ENCODE results near the gene CEP152.

Gene CEP152

DNA sequence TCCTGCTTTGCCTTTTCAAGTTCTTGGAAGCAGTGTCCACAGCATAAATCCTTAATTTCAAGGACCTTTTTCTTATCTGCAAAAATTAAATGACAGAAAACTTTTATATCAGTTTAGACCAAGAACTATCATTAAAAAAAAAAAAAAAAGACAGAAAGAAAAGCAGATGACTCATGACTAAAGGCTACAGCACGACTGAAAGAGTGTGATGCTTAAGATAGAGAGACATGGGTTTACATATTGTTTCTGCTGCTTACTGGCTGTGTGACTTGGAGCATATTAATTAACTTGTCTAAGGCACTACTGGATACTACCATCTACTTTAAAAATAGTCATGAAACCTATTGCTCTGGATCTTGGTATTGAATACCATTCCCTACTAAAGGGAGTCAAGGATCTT, 62.3 kb downstream of the CEP152 start:
- POLR2A ChIA-PET: no interaction called here
- CTCF ChIA-PET: no interaction called here

DNA sequence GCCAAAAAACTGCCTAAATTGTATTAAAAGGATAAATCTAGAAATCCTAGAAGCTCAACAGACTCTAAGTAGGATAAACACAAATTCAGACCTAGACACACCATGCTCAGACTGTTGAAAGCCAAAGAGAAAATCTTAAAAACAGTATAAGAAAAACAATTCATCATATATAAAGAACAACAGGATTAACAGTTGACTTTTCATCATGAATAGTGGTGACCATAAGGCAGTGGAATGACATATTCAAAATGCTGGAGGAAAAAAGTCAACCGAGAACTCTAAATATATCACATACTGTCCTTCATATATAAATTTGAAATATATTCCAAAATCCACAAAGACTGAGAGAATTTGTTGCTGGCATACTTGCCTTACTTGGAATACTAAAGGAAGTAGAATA, 77.3 kb downstream of the CEP152 start:
- DNase-seq (ENCODE audit: extremely low spot score): no peak
- ChIA-PET POLR2A (no interaction called here), CTCF (interaction anchor here (0.7 kb wide), 1 partner anchor 554 kb away, joined by 3 read pairs; no protein-coding TSS in a partner anchor)
- TF ChIP-seq L3MBTL2 (conservative IDR thresholded peaks at IDR 0.05) (no peak), ZNF384 (IDR thresholded peaks at IDR 0.05) (no peak), FOXA1 (IDR thresholded peaks at IDR 0.05) (no peak), ELF4 (IDR thresholded peaks at IDR 0.05) (no peak), ARNT (IDR thresholded peaks at IDR 0.05) (no peak), FOXK2 (IDR thresholded peaks at IDR 0.05) (no peak)

More for the DNA sequence above, 62.3 kb downstream of the CEP152 start:
- TF ChIP-seq HDGF (IDR thresholded peaks at IDR 0.05; ENCODE audit: borderline replicate concordance) (no peak), FOXA1 (IDR thresholded peaks at IDR 0.05) (no peak)
- no peak for DNase-seq (ENCODE audit: extremely low spot score)

DNA sequence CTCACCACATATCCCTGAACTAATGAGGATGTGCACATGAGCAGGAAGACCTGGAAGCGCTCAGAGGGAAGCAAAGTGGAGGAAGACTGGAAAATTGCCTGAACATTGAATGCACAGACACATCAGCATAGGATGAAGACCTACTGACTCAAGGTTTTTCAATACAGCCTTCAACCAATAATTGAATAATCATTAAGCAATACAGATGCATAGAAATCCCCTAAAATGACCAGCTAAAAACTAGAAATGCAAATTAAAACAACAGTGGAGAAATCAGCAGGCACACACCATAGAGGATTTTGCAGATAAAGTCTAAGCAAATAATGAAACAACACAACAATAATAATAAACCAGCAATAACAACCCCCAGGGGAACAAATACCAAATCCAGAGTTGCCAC, 80.4 kb downstream of the CEP152 start:
- TF ChIP-seq FOXK2 (IDR thresholded peaks at IDR 0.05) (no peak), CTBP1 (IDR thresholded peaks at IDR 0.05; ENCODE audit: borderline replicate concordance) (no peak), ELF4 (IDR thresholded peaks at IDR 0.05) (no peak), ARNT (IDR thresholded peaks at IDR 0.05) (no peak), SUZ12 (IDR thresholded peaks at IDR 0.05) (no peak), FOXA1 (IDR thresholded peaks at IDR 0.05) (no peak), ZNF384 (IDR thresholded peaks at IDR 0.05) (no peak), SP1 (IDR thresholded peaks at IDR 0.05) (no peak), TARDBP (IDR thresholded peaks at IDR 0.05) (no peak), HDGF (IDR thresholded peaks at IDR 0.05; ENCODE audit: borderline replicate concordance) (no peak)
- CTCF ChIA-PET: no interaction called here
- POLR2A ChIA-PET: interaction anchor here (1.3 kb wide), 1 partner anchor 81 kb away, joined by 4 read pairs; the partner anchor contains the start of gene CEP152
- DNase-seq (ENCODE audit: extremely low spot score): no peak

DNA sequence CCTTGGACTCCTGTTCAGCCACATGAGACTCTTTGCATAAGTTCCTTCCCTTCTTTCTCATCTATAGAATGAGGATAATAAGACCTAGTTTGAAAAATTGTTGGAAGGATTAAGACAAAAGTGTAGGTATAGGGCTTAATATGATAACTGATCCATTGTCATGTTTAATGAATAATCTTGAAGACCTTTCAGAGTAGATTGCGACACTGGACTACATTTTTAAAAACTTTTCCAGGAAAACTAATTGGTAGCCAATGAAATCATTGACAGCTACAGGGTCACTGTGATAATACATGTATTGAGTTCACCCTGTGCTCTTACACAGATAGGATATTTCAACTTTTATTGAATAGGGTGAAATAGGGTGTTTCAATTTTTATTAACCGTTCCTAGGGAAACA, 86.9 kb downstream of the CEP152 start:
- ChIA-PET CTCF (no interaction called here), POLR2A (interaction anchor here (0.6 kb wide), 1 partner anchor 9 kb away, joined by 3 read pairs; no protein-coding TSS in a partner anchor)
- DNase-seq (ENCODE audit: extremely low spot score): no peak
- TF ChIP-seq FOXA1 (IDR thresholded peaks at IDR 0.05) (no peak), FOXK2 (IDR thresholded peaks at IDR 0.05) (no peak), FOXM1 (IDR thresholded peaks at IDR 0.05; ENCODE audit: borderline replicate concordance) (no peak), SP1 (IDR thresholded peaks at IDR 0.05) (no peak), BHLHE40 (IDR thresholded peaks at IDR 0.05; ENCODE audit: borderline replicate concordance) (no peak), LEF1 (IDR thresholded peaks at IDR 0.05; ENCODE audit: borderline replicate concordance) (no peak), ZNF384 (IDR thresholded peaks at IDR 0.05) (no peak), ELF4 (IDR thresholded peaks at IDR 0.05) (no peak), TARDBP (IDR thresholded peaks at IDR 0.05) (no peak)

DNA sequence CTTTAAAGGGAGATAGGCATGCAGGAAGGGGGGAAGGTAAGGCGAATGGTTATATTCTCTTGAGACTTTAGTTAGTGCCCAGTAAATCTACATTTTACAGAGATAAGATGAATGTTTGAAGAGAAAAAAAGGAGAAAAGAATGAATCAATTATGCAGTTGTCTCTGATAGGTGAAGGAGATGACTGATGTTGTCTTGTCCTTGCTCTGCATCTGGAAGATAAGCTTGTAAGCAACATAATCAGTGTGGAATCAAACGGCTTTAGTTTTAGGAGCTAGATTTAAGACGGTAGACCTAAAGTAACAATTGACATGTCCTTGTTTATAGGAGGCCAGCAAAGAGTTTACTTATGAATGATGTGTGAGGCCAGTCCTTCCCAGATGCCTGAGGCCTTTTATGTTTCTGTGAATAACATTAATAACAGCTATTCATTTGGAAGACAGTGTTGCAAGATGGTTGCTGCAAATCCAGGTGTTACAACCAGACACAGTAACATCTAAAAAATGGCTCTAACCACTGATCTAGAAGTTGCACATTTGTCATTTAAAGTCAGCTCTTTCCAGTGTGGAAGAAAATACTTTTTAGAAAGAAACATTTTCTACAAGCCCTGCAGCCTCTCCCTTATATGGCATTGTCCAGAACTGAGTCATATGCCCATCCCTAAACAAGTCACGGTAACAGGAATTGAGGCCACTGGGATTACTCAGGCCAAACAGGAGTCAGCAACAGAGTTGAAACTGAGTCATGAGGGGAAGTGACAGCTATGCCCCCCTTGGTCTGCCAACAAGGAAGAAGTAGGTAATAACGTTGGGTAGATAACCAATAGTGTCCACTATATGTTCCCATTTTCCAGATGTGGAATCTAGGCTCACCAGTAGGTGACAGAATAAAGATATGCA, 87.9 kb downstream of the CEP152 start:
- TF ChIP-seq L3MBTL2 (conservative IDR thresholded peaks at IDR 0.05): no peak
- TF ChIP-seq ARNT (IDR thresholded peaks at IDR 0.05): no peak
- POLR2A ChIA-PET: interaction anchor here (0.6 kb wide), 1 partner anchor 10 kb away, joined by 3 read pairs; no protein-coding TSS in a partner anchor
- no peak for DNase-seq (ENCODE audit: extremely low spot score)
- CTCF ChIA-PET: no interaction called here

DNA sequence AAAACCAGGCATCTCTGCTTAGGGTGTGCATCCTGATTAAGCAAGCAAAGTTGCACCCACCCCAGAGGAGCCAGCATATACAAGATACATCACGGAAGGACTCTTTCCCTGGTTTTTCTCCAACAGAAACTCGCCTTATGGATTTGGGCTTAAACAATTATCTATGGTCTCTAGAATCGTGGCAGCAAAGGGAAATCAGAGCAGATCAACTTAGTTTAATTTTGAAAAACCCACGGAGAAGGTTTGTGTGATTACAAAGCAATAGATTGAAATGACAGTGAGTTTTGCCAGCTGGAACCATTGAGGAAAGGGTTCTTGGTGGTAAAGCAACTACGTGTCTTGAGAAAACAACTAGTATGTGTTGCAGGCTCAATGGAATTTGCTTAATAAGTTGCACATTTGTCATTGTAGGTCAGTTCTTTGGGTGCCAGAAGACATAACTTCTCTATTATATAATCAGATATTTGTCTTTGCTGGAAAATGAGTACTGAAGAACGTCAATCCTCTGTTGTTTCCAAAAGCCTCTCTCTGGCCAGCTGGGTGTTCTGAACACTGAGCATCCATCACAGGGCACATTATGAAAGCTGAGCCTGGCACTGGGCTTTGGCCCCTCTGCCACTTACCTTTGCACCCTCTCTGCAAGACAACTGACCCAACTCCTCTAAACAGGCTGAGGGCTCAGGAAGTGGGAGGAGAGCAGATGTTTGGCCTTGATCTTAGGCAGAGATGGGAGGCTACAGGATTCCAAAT, 89.6 kb downstream of the CEP152 start:
- POLR2A ChIA-PET: no interaction called here
- CTCF ChIA-PET: interaction anchor here (0.7 kb wide), 1 partner anchor 69 kb away, joined by 3 read pairs; no protein-coding TSS in a partner anchor
- TF ChIP-seq FOXA1 (IDR thresholded peaks at IDR 0.05) (no peak), LEF1 (IDR thresholded peaks at IDR 0.05; ENCODE audit: borderline replicate concordance) (no peak), L3MBTL2 (conservative IDR thresholded peaks at IDR 0.05) (no peak), HDGF (IDR thresholded peaks at IDR 0.05; ENCODE audit: borderline replicate concordance) (no peak), SP1 (IDR thresholded peaks at IDR 0.05) (no peak), FOXM1 (IDR thresholded peaks at IDR 0.05; ENCODE audit: borderline replicate concordance) (no peak), BHLHE40 (IDR thresholded peaks at IDR 0.05; ENCODE audit: borderline replicate concordance) (no peak), ZNF384 (IDR thresholded peaks at IDR 0.05) (no peak), ARNT (IDR thresholded peaks at IDR 0.05) (no peak), ELF4 (IDR thresholded peaks at IDR 0.05) (no peak), CTBP1 (IDR thresholded peaks at IDR 0.05; ENCODE audit: borderline replicate concordance) (no peak), FOXK2 (IDR thresholded peaks at IDR 0.05) (no peak), SUZ12 (IDR thresholded peaks at IDR 0.05) (no peak), NFRKB (IDR thresholded peaks at IDR 0.05) (no peak), TARDBP (IDR thresholded peaks at IDR 0.05) (no peak)
- TF ChIP-seq, protein P1, sequence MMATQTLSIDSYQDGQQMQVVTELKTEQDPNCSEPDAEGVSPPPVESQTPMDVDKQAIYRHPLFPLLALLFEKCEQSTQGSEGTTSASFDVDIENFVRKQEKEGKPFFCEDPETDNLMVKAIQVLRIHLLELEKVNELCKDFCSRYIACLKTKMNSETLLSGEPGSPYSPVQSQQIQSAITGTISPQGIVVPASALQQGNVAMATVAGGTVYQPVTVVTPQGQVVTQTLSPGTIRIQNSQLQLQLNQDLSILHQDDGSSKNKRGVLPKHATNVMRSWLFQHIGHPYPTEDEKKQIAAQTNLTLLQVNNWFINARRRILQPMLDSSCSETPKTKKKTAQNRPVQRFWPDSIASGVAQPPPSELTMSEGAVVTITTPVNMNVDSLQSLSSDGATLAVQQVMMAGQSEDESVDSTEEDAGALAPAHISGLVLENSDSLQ (IDR thresholded peaks at IDR 0.05): no peak
- no peak for DNase-seq (ENCODE audit: extremely low spot score)

DNA sequence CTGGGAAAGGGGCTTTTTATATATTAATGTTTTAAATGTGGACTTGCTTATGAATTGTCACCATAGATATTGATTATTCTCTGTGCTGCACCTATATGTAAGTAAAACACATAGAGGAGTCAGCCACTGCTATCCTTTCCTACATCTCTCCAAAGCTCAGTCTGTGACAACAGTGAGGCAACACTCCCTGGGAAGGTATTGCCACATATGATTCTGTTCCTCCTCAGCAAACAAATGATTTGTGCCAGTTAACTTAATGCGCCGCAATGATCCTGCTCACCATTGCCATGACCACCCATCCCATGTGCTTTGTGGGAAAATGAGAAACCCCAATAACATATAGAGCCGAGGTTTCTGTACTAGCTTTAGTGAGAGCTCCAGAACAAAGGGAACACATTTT, 90.2 kb downstream of the CEP152 start:
- ChIA-PET CTCF (no interaction called here), POLR2A (no interaction called here)
- TF ChIP-seq FOXM1 (IDR thresholded peaks at IDR 0.05; ENCODE audit: borderline replicate concordance): no peak
- TF ChIP-seq LEF1 (IDR thresholded peaks at IDR 0.05; ENCODE audit: borderline replicate concordance): no peak
- no peak for TF ChIP-seq BHLHE40 (IDR thresholded peaks at IDR 0.05; ENCODE audit: borderline replicate concordance)
- TF ChIP-seq CTBP1 (IDR thresholded peaks at IDR 0.05; ENCODE audit: borderline replicate concordance): no peak
- TF ChIP-seq SP1 (IDR thresholded peaks at IDR 0.05): no peak

More for the DNA sequence above, 90.2 kb downstream of the CEP152 start:
- no peak for DNase-seq (ENCODE audit: extremely low spot score)
